Hypothalamus (tissue), 51 donors: ENCODE measurements around the gene PILRB.
"Not testable (repeated sequence)": the region's sequence is repeated elsewhere in the genome, so short reads cannot be mapped to it uniquely, and the experiment has no call there.

ENCODE experiments used
- DNase-seq, 51 donors: peaks; one replicate each; lab custom pipeline; 2025; lab: John Stamatoyannopoulos, UW

The PILRB gene

DNA sequence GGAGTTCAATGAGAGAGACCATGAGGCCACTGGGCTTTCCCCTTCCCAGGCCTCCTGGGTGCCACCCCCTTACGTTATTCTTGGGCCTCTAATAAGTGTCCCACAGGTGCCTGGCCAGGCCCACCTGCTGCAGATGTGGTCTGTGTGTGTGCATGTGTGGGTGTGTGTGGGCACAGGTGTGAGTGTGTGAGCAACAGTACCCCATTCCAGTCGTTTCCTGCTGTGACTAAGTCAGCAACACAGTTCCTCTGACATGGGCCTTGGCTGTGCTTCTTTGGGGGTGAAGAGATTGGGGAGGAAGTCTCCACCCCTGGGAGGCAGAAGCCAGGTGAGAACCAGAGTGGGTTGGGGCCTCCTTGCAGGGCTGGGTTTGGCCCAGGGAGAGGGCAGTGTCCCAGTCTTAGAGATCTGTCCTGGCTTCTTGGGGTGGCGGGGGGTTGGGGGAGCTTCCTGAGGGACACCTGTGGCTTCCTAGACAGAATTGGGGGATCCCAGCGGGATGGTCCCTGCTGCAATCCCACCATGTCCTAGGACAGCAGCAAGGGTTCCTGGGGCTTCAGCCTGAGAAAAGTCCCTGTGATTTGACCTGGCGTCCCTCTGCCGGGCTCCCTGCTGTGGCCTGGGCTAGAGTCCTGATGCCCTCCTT lies 4.1 kb upstream of the PILRB start:
- no peak for DNase-seq

DNA sequence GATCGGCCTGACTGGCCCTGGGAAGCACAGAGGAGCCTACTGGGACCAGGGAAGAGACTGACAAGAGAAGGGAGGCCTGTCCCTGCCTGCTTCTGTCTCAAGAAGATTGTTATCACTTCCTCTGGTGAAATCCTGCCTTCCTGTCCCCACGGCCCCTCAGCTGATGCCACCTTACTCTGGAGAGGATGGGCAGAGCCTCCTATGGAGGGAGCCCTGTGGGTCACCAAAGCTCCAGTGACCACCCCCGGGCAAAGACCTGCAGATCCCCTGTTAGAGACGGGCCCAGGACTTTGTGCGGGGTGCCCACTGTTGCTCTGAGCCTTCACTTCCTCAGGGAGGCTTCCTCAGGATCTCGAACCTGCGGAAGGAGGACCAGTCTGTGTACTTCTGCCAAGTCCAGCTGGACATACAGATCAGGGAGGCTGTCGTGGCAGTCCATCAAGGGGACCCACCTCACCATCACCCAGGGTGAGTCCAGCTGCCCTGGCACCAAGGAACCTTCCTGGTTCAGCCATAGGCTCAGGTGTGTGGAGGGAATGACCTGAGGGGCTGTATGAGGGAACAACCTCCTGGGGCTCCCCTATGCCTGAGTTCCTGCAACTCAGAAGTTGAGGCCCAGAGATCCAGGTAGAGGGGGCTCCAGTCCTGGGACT lies 1.4 kb upstream of the PILRB start:
- DNase-seq, result no peak

- DNase-seq, result no peak
Observed at GRCh38 chr7:100357131-100357561, 771 bp upstream of the PILRB start.

- DNase-seq, result no peak
Observed at GRCh38 chr7:100358857-100359212, 918 bp downstream of the PILRB start.

DNA sequence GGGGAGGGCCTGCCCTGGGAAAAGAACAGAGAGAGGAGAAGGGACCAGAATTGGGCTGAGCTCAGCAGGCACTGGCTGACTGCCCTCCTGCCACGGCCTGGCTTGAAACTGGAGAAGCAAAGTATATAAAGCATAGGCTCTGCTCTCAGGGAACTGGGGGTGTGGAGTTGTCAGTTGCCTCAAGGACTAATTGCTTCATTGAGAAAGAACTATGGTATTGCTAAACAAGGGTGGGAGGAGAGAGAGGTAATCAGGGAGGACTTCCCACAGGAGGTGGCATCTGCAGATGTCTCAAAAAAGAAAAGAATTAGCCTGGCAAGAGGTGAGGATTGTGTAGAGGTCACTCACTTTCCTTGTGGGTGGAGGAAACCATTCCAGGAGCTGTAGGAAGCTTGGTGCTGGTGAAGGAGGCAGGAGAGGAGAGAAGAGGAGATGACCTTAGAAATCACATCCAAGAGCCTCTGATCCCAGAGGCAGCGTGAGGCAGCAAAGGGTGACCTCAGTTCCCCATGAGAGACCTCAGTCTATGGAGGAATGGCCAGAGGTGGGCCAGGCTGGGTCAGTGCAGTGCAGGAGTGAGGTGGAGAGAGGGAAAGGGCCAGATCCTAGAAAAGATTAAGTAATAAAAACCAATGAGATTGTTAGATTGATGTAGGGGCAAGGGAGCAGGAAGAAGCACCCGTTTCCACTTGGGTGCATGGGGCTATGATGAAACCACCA lies 2.4 kb downstream of the PILRB start:
- DNase-seq, result no peak

- DNase-seq, result no peak
Observed at GRCh38 chr7:100363098-100363497, 5.2 kb downstream of the PILRB start.

DNA sequence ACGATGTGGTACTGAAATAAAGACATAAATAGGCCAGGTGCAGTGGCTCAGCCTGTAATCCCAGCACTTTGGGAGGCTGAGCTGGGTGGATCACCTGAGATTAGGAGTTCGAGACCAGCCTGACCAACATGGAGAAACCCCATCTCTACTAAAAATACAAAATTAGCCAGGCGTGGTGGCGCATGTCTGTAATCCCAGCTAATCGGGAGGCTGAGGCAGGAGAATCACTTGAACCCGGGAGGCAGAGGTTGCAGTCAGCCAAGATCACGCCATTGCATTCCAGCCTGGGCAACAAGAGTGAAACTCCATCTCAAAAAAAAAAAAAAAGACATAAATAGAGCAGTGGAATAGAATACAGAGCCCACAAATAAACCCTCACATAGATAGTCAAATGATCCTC lies 5.9 kb downstream of the PILRB start:
- DNase-seq, result not testable (repeated sequence)

DNA sequence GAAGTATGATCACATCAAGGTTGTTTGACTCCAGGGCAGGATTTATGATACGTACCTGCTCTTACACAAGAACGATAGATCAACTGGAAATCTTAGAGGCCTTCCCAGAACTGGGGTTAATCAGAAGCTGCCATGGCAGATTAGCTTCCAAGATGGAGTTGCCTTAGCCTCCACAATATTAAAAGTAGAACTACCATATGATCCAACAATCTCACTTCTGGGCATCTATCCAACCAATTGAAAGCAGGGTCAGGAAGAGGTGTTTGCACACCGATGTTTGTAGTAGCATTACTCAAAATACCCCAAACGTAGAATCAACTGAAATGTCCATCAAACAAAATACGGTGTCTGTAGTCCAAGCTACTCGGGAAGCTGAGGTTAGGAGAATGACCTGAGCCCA lies 6.6 kb downstream of the PILRB start:
- DNase-seq, result no peak

- DNase-seq, result not testable (repeated sequence)
Observed at GRCh38 chr7:100365998-100366367, 8.1 kb downstream of the PILRB start.

GRCh38 chr7:100366411-100367250 lies 8.7 kb downstream of the PILRB start:
- DNase-seq, result no peak

DNA sequence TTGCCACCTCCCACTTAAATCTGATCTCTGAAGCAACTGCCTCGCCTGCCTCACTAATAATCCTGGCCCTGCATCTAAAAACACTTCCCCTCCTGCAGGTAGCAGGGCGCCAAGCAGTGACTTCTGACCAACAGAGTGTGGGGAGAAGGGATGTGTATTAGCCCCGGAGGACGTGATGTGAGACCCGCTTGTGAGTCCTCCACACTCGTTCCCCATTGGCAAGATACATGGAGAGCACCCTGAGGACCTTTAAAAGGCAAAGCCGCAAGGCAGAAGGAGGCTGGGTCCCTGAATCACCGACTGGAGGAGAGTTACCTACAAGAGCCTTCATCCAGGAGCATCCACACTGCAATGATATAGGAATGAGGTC lies 9.3 kb downstream of the PILRB start:
- DNase-seq, result no peak

GRCh38 chr7:100367676-100368613 lies 10.0 kb downstream of the PILRB start:
- no peak for DNase-seq

DNA sequence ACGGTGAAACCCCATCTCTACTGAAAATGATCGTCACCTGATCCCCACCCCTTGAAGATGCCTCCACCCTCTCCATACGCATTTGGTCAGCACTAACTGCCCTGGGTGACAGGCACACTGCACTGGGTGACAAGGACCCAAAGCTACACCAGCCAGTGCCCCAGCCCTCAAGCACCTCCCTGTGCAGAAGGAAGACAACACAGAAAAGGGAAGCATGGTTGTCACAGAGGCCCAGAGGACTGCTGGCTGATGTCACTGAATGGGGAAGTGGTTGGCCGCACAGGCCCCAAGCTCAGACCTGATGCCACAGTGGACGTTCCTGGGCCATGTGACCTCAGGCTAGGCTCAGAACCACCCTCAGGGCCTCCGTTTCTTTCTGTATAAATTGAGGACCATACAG lies 11.2 kb downstream of the PILRB start:
- DNase-seq, result peak in 31 of 51 donors; percentile 5 to 66 (median 31)

DNA sequence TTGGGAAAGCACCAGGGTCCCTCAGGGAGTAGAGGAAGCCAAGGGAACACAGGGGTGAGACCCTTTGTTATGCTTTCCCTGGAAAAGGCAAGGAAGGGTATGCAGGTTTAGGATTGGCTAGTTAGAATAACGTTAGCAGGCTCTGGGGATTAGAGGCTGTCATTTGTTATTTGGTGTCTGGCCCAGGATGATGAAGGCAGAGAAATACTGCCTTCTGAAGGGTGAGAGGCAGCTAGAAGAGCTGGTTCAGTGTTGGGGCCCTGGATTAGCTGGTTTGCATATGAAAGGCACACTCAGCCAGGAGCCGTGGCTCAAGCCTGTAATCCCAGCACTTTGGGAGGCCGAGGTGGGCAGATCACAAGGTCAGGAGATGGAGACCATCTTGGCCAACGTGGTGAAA lies 12.4 kb downstream of the PILRB start:
- DNase-seq, result no peak

DNA sequence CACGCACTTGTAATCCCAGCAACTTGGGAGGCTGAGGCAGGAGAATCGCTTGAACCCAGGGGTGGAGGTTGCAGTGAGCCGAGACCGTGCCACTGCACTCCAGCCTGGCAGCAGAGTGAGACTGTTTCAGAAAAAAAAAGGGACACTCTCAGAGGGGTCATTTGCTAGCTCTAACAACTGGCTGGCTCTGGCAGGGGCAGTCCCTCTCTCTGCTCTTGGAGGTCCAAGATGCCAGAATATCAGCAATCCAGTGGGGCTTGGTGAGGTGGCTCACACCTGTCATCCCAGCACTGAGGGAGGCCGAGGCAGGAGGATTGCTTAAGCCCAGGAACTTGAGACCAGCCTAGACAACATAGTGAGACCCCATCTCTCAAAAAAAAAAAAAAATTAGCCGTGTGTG lies 12.8 kb downstream of the PILRB start:
- DNase-seq, result no peak

- DNase-seq, result no peak
Observed at GRCh38 chr7:100371561-100372171, 13.7 kb downstream of the PILRB start.

- DNase-seq, result peak in 9 of 51 donors; percentile 4 to 33 (median 13)
Observed at GRCh38 chr7:100372256-100372655, 14.3 kb downstream of the PILRB start.

DNA sequence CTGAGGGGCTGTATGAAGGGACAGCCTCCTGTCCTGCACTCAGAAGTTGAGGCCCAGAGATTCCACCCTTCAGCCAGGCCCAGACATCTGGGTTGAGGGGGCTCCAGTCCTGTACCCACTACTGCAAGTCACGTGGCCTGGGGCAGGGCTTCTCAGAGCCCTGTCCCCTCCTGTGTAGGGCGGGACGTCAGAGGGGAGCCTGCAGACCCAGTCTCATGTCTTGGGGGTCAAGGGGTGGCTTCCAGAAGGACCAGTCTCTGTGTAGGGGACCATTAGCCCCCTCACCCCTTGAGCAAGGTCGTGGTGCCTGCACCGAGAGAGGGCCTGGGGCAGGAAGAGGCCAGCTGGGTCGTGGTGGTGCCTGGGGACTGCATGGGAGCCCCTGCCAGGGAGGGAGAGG lies 14.8 kb downstream of the PILRB start:
- DNase-seq, result no peak

DNA sequence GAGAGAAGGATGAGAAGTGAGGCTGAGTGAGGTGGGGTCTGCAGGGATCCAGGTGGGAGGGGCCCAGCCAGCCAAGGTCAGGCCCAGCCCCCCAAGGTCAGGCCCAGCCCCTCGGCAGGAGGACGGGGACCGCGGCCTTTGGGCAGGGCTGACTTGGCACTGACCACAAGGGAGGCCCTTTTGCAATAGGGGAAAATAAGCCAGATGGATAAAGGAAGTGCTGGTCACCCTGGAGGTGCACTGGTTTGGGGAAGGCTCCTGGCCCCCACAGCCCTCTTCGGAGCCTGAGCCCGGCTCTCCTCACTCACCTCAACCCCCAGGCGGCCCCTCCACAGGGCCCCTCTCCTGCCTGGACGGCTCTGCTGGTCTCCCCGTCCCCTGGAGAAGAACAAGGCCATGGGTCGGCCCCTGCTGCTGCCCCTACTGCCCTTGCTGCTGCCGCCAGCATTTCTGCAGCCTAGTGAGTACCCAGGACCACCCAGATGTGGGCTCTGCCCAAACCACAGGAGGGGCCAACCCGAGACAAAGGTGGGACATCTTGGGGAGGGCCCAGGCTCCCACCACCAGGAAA lies 15.4 kb downstream of the PILRB start, which contains the start of gene PILRA:
Gene PILRA, plus strand, starts transcription at position 227 of the 571 bp plus-strand sequence. Its CDS starts 170 bp downstream, at position 397.
- peak in 1 of 51 donors; percentile 11 for DNase-seq
